Measurements from ENCODE around the gene BHLHA9.

GRCh38 chr17:1313270-1314005 lies 43.2 kb downstream of the BHLHA9 start:
- no peak for TF ChIP-seq CTCF (IDR thresholded peaks at IDR 0.05)
- TF ChIP-seq POLR2AphosphoS5 (IDR thresholded peaks at IDR 0.05), result no peak
- TF ChIP-seq POLR2A (IDR thresholded peaks at IDR 0.05), result no peak
- TF ChIP-seq EP300 (IDR thresholded peaks at IDR 0.05), result no peak
